HepG2 (cell line): Measurements from ENCODE around the gene EXOC6B. TPM values are rescaled to one million over a fixed set of nuclear protein-coding genes. Genes with fewer than 3 reads are reported as not detected.

Experiments
- ATAC-seq: fragments of 200-7000 bp; cut with Tn5 transposase; 3 replicates; pipeline ENCODE4 v1.9.1; 2020; ENCODE audit warnings: mild to moderate bottlenecking, moderate library complexity
- BruUV-seq: library from RNA; stranded (reverse); fragments of 400-500 nt; replicated peaks from 2 replicates; lab custom pipeline; 2021; lab: Mats Ljungman, UMichigan
- CTCF ChIA-PET: fragments of 300-600 bp; formaldehyde crosslinking; extraction: SDS; loops from one replicate; lab custom pipeline; 2021; ENCODE audit warnings: low total read pairs, inconsistent platforms, low intra/inter-chr PET ratio; lab: Yijun Ruan, JAX
- POLR2A ChIA-PET: fragments of 350-600 bp; sonication (Branson Sonifier 250); formaldehyde crosslinking; loops from one replicate; lab custom pipeline; 2020; ENCODE audit warnings: antibody characterized with exemption, inconsistent platforms; lab: Yijun Ruan, JAX
- DNase-seq: peaks from one replicate; pipeline ENCODE4 v3.0.0-alpha.2; 2015; ENCODE audit warnings: low spot score
- FAIRE-seq: peaks from 3 replicates; lab custom pipeline; 2011; peaks lifted over from hg19 to GRCh38; lab: Jason Lieb, UNC
- H2AFZ ChIP-seq: one replicate; pipeline ENCODE4 v1.6.1; 2011; ENCODE audit warnings: low read length, inconsistent platforms
- H3K27ac ChIP-seq: fragments of 300-600 bp; 3 replicates; pipeline ENCODE4 v1.8.0; 2011; ENCODE audit warnings: mixed run types, mild to moderate bottlenecking, mixed read lengths, low read length, inconsistent platforms; ENCODE audit not compliant: insufficient read depth; ENCODE audit errors: extremely low read length
- H3K27me3 ChIP-seq, 2 experiments: fragments of 200-600 bp in 1 of 2; 2 replicates in 1 of 2; 3 replicates in 1 of 2; pipeline versions ENCODE4 v1.6.0 to v1.8.0; 2011; ENCODE audit warnings: low read length in 2 of 2, mild to moderate bottlenecking in 2 of 2, moderate library complexity in 2 of 2, inconsistent platforms in 1 of 2; ENCODE audit not compliant: insufficient read depth in 2 of 2, control insufficient read depth in 1 of 2
- H3K36me3 ChIP-seq, 2 experiments: fragments of 200-600 bp in 1 of 2; replicated peaks in 1 of 2; 2 replicates in 1 of 2; 3 replicates in 1 of 2; pipeline versions ENCODE4 v1.5.1 to v1.8.0; 2011; ENCODE audit warnings: low read length in 2 of 2, inconsistent platforms in 1 of 2; ENCODE audit not compliant: insufficient read depth in 2 of 2, control insufficient read depth in 1 of 2
- H3K4me1 ChIP-seq: 2 replicates; pipeline ENCODE4 v1.5.1; 2012; ENCODE audit warnings: low read length, inconsistent platforms; ENCODE audit not compliant: insufficient read depth
- H3K4me2 ChIP-seq: 2 replicates; pipeline ENCODE4 v1.6.0; 2011; ENCODE audit warnings: low read depth, low read length, inconsistent platforms
- H3K4me3 ChIP-seq, 3 experiments: fragments of 200-600 bp in 1 of 3; sonication (generic), shearing (Covaris generic) in 1 of 3; replicated peaks in 1 of 3; 2 replicates each; pipeline ENCODE4 v1.5.1; 2011 to 2016; ENCODE audit warnings: low read length in 3 of 3, inconsistent platforms in 2 of 3, low read depth in 2 of 3, mild to moderate bottlenecking in 2 of 3, control low read depth in 1 of 3, mixed read lengths in 1 of 3; ENCODE audit not compliant: insufficient read depth in 1 of 3
- H3K79me2 ChIP-seq: one replicate; pipeline ENCODE4 v1.6.1; 2011; ENCODE audit warnings: low read length, inconsistent platforms; ENCODE audit not compliant: insufficient read depth
- H3K9ac ChIP-seq: 2 replicates; pipeline ENCODE4 v1.6.0; 2011; ENCODE audit warnings: mild to moderate bottlenecking, low read depth, low read length, inconsistent platforms; ENCODE audit not compliant: insufficient read depth
- H3K9me3 ChIP-seq: 2 replicates; pipeline ENCODE4 v1.5.1; 2012; ENCODE audit warnings: mild to moderate bottlenecking, low read length
- H4K20me1 ChIP-seq: 2 replicates; pipeline ENCODE4 v1.6.0; 2011; ENCODE audit warnings: inconsistent platforms, mild to moderate bottlenecking, low read length, moderate library complexity; ENCODE audit not compliant: insufficient read depth
- ARNT2 ChIP-seq: sonication (generic); formaldehyde crosslinking; IDR thresholded peaks from 2 replicates; pipeline ENCODE4 v1.8.0; 2022; ENCODE audit warnings: mild to moderate bottlenecking, low read depth, missing genetic modification reagents, moderate library complexity
- CENPT ChIP-seq: sonication (generic); formaldehyde crosslinking; IDR thresholded peaks from 2 replicates; pipeline ENCODE4 v1.8.0; 2022; ENCODE audit warnings: low read depth, mild to moderate bottlenecking, moderate library complexity, missing genetic modification reagents
- HNF4A ChIP-seq: sonication (generic); formaldehyde crosslinking; IDR thresholded peaks from 2 replicates; pipeline ENCODE4 v1.4.0; 2020; ENCODE audit warnings: missing genetic modification reagents
- JUN ChIP-seq: sonication (generic); formaldehyde crosslinking; IDR thresholded peaks from 2 replicates; pipeline ENCODE4 v1.4.0; 2020; ENCODE audit warnings: mild to moderate bottlenecking, missing genetic modification reagents
- NR2C2 ChIP-seq: sonication (generic); formaldehyde crosslinking; IDR thresholded peaks from 2 replicates; pipeline ENCODE4 v1.4.0; 2020; ENCODE audit warnings: missing genetic modification reagents, mild to moderate bottlenecking, moderate library complexity, borderline replicate concordance
- NRL ChIP-seq: sonication (generic); formaldehyde crosslinking; IDR thresholded peaks from 2 replicates; pipeline ENCODE4 v1.5.0; 2020; ENCODE audit warnings: missing genetic modification reagents, mild to moderate bottlenecking, moderate library complexity, borderline replicate concordance
- PPARG ChIP-seq: conservative IDR thresholded peaks from 2 replicates; pipeline ENCODE4 v1.6.1; 2016; ENCODE audit warnings: missing biosample characterization, missing genetic modification reagents
- RBM39 ChIP-seq: fragments of 200-400 bp; formaldehyde crosslinking; IDR thresholded peaks from one replicate; pipeline ENCODE4 v1.6.1; 2018; ENCODE audit warnings: antibody characterized with exemption, mild to moderate bottlenecking, low read depth, low read length; ENCODE audit not compliant: poor library complexity, severe bottlenecking
- TAF1 ChIP-seq: sonication (generic); formaldehyde crosslinking; IDR thresholded peaks from 2 replicates; pipeline ENCODE4 v1.4.0; 2020; ENCODE audit warnings: missing genetic modification reagents
- TCF7L2 ChIP-seq: IDR thresholded peaks from 2 replicates; pipeline ENCODE4 v1.6.1; 2011; ENCODE audit warnings: mild to moderate bottlenecking, low read depth, low read length, moderate library complexity
- ZNF556 ChIP-seq: sonication (generic); formaldehyde crosslinking; IDR thresholded peaks from 2 replicates; pipeline ENCODE4 v1.4.0; 2020; ENCODE audit warnings: mild to moderate bottlenecking, missing genetic modification reagents, borderline replicate concordance
- ZNF780A ChIP-seq: sonication (generic); formaldehyde crosslinking; IDR thresholded peaks from 2 replicates; pipeline ENCODE4 v1.8.0; 2022; ENCODE audit warnings: mild to moderate bottlenecking, missing genetic modification reagents, moderate library complexity
- WGBS: methylation state at CpG from one replicate; pipeline ENCODE4 v1.1.6; 2017; ENCODE audit warnings: low lambda C conversion rate; 5-methylcytosine and 5-hydroxymethylcytosine counted together
- in situ Hi-C: cut with HindIII; loops from 2 replicates; pipeline ENCODE4 v1.10.0; 2017; ENCODE audit warnings: low pct_unique_long_range_greater_than_20kb; ENCODE audit not compliant: extremely low pct_ligation_motif_present
- intact Hi-C: fragments of 100-400 bp; cut with micrococcal nuclease; formaldehyde crosslinking; loops from one replicate; pipeline ENCODE4 v1.10.0; 2022; ENCODE audit not compliant: unreplicated experiment
- polyA plus RNA-seq, 8 experiments: library from polyadenylated mRNA; depleted of rRNA in 3 of 8; stranded (reverse) in 7 of 8; unstranded in 1 of 8; fragments of >200 nt; fragmentation: Illumina TruSeq in 4 of 8; extraction: Trizol in 4 of 8; gene quantifications; 2 replicates each; pipeline versions ENCODE4 v1.2.1 to v1.2.3, GENCODE V29; 2011 to 2016; ENCODE audit warnings: low read depth in 4 of 8, missing spikeins in 1 of 8, mixed read lengths in 1 of 8; ENCODE audit not compliant: insufficient read depth in 1 of 8
- total RNA-seq, 5 experiments: library from RNA; depleted of rRNA; stranded (reverse); fragments of >200 nt; fragmentation: Illumina TruSeq; extraction: Trizol; gene quantifications; 2 replicates each; pipeline ENCODE4 v1.2.3, GENCODE V29; 2016; ENCODE audit warnings: low read depth in 1 of 5
- TF ChIP-seq, protein P1 (sequence below): sonication (generic); formaldehyde crosslinking; conservative IDR thresholded peaks from 2 replicates; pipeline ENCODE4 v1.4.0; 2020; ENCODE audit warnings: missing genetic modification reagents

The EXOC6B gene
- total and polyA plus RNA-seq, 2 of the 13 experiments (the other 11 are each of a cell fraction or from before 2014, with no cell fraction given) = 9.1 to 15.9 TPM

- ChIA-PET CTCF (interaction anchor here (1.3 to 2.8 kb wide), 6 partner anchors 12 to 607 kb away, joined by 3 to 20 read pairs (median 8); no protein-coding TSS in a partner anchor), POLR2A (no interaction called here)
- BruUV-seq = no TSS peak
- TF ChIP-seq ZNF780A (CRISPR knock-in tag) = no peak
- TF ChIP-seq PPARG (CRISPR knock-in tag) = peak; percentile 70
- TF ChIP-seq TAF1 = 0 out of 2 replicates have a peak, but pooled peaks have one; percentile 3
- peak; percentile 18; the same call in 1 of the 2 replicates for TF ChIP-seq NR2C2 (CRISPR knock-in tag)
- TF ChIP-seq HNF4A (CRISPR knock-in tag) = 0 out of 2 replicates have a peak, but pooled peaks have one; percentile 10
- TF ChIP-seq NRL (CRISPR knock-in tag) = 0 out of 2 replicates have a peak, but pooled peaks have one; percentile 3
- peak; percentile 35 for TF ChIP-seq RBM39
- 0 out of 2 replicates have a peak, but pooled peaks have one; percentile 10 for TF ChIP-seq ZNF556 (CRISPR knock-in tag)
- TF ChIP-seq, protein P1, sequence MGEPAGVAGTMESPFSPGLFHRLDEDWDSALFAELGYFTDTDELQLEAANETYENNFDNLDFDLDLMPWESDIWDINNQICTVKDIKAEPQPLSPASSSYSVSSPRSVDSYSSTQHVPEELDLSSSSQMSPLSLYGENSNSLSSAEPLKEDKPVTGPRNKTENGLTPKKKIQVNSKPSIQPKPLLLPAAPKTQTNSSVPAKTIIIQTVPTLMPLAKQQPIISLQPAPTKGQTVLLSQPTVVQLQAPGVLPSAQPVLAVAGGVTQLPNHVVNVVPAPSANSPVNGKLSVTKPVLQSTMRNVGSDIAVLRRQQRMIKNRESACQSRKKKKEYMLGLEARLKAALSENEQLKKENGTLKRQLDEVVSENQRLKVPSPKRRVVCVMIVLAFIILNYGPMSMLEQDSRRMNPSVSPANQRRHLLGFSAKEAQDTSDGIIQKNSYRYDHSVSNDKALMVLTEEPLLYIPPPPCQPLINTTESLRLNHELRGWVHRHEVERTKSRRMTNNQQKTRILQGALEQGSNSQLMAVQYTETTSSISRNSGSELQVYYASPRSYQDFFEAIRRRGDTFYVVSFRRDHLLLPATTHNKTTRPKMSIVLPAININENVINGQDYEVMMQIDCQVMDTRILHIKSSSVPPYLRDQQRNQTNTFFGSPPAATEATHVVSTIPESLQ = no peak
- 0 out of 2 replicates have a peak, but pooled peaks have one; percentile 36 for TF ChIP-seq ARNT2 (CRISPR knock-in tag)
- TF ChIP-seq TCF7L2 = no peak
- no peak for TF ChIP-seq CENPT (CRISPR knock-in tag)
- 0 out of 2 replicates have a peak, but pooled peaks have one; percentile 22 for TF ChIP-seq JUN (CRISPR knock-in tag)
- FAIRE-seq = no peak
- 35% methylated on average over 3 of the region's 24 CpGs for WGBS
- in situ Hi-C loops = no loop called here
- H3K4me3 ChIP-seq = peak overlapping the region in 2 of 3 experiments; percentile 41 to 63; a peak in 2 of 6 replicates
- H3K4me2 ChIP-seq = peak overlapping the region; percentile 86
- H3K27ac ChIP-seq = no peak overlapping the region
- peaks cover 24% of the 10 kb centered on the region for H3K4me1 ChIP-seq
- H3K79me2 ChIP-seq = no peaks in the 10 kb centered on the region
- H3K27me3 ChIP-seq = peaks cover 20 to 83% of the 10 kb centered on the region in 2 experiments
- H3K36me3 ChIP-seq = no peaks in the 10 kb centered on the region
- no peak overlapping the region for H3K9ac ChIP-seq
- peak; percentile 26 for ATAC-seq
- no peaks in the 10 kb centered on the region for H3K9me3 ChIP-seq
- intact Hi-C loops = no loop called here
- no peak overlapping the region for H2AFZ ChIP-seq
- peaks cover 7% of the 10 kb centered on the region; the same call in 1 of the 2 replicates for H4K20me1 ChIP-seq
- DNase-seq = peak; percentile 24
Measured at GRCh38 chr2:72138011-72138881, 687.6 kb downstream of the EXOC6B start.
